Stimulated activated CD8-positive, alpha-beta memory T cell treated with anti-CD3 and anti-CD28 coated beads, Interleukin-7, amount 100 ng/mL, for 24 hours (primary cell): Measurements from ENCODE around the gene ZNF648.
A peak's percentile ranks its signal among the peaks of the same experiment; 100 is the strongest.
"Not testable (repeated sequence)": the region's sequence is repeated elsewhere in the genome, so short reads cannot be mapped to it uniquely, and the experiment has no call there.

Source experiments
- DNase-seq: peaks from one replicate; pipeline ENCODE4 v3.0.0-alpha.2; 2020; ENCODE audit warnings: low read depth

ZNF648 gene

GRCh38 chr1:182069028-182069466, 7.5 kb upstream of the ZNF648 start:
- no peak for DNase-seq

- no peak for DNase-seq
Observed at GRCh38 chr1:182066934-182067333, 5.4 kb upstream of the ZNF648 start.

GRCh38 chr1:182065126-182065845, 3.8 kb upstream of the ZNF648 start:
- no peak for DNase-seq

GRCh38 chr1:182064611-182065010, 3.1 kb upstream of the ZNF648 start:
- no peak for DNase-seq

GRCh38 chr1:182062223-182062622, 711 bp upstream of the ZNF648 start:
- DNase-seq = no peak

- DNase-seq = no peak
Observed at GRCh38 chr1:182060877-182061276, 635 bp downstream of the ZNF648 start.

GRCh38 chr1:182059936-182060335, 1.6 kb downstream of the ZNF648 start:
- DNase-seq = no peak

GRCh38 chr1:182056601-182057366, 4.7 kb downstream of the ZNF648 start:
- DNase-seq = no peak

- no peak for DNase-seq
Observed at GRCh38 chr1:182054698-182055326, 6.7 kb downstream of the ZNF648 start.

GRCh38 chr1:182052355-182052754, 9.2 kb downstream of the ZNF648 start:
- DNase-seq = no peak

GRCh38 chr1:182051938-182052337, 9.6 kb downstream of the ZNF648 start:
- no peak for DNase-seq

- no peak for DNase-seq
Observed at GRCh38 chr1:182050481-182051448, 10.7 kb downstream of the ZNF648 start.

GRCh38 chr1:182048562-182048961, 12.9 kb downstream of the ZNF648 start:
- DNase-seq = no peak

- no peak for DNase-seq
Observed at GRCh38 chr1:182046763-182047162, 14.7 kb downstream of the ZNF648 start.

GRCh38 chr1:182045481-182045880, 16.0 kb downstream of the ZNF648 start:
- DNase-seq = not testable (repeated sequence)

GRCh38 chr1:182041615-182042014, 19.9 kb downstream of the ZNF648 start:
- no peak for DNase-seq

- DNase-seq = no peak
Observed at GRCh38 chr1:182038220-182038619, 23.3 kb downstream of the ZNF648 start.

- no peak for DNase-seq
Observed at GRCh38 chr1:182035097-182035770, 26.3 kb downstream of the ZNF648 start.

GRCh38 chr1:182032251-182032650, 29.3 kb downstream of the ZNF648 start:
- no peak for DNase-seq

- peak; percentile 97 for DNase-seq
Observed at GRCh38 chr1:182029379-182030331, 31.9 kb downstream of the ZNF648 start.
